ENCODE results near the gene SLC15A1.

SLC15A1 gene

GRCh38 chr13:98706446-98707110 lies 45.9 kb downstream of the SLC15A1 start:
- DNase-seq (ENCODE audit: low read depth): peak; percentile 33

DNA sequence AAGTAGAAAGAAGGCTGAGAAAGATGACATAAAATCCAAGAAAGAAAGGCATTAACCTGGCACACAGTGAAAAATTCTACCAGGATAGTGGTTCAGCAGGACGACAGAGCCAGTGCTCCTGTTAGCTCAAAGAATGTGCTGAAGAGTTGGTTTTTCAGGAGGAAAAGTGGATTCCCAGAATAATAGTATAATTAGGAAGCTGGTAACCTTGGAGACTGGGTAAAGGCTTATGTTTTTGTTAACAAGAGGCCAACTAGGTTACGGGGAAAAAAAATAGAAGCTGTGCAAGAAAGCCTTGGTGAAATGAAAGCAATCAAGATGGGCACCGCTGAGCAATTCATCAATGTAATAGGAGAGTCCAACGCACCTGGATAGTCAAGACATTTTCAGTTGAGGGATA lies 54.7 kb downstream of the SLC15A1 start:
- DNase-seq (ENCODE audit: low read depth): no peak

- DNase-seq (ENCODE audit: low read depth): no peak
Observed at GRCh38 chr13:98693756-98694155, 58.7 kb downstream of the SLC15A1 start.

DNA sequence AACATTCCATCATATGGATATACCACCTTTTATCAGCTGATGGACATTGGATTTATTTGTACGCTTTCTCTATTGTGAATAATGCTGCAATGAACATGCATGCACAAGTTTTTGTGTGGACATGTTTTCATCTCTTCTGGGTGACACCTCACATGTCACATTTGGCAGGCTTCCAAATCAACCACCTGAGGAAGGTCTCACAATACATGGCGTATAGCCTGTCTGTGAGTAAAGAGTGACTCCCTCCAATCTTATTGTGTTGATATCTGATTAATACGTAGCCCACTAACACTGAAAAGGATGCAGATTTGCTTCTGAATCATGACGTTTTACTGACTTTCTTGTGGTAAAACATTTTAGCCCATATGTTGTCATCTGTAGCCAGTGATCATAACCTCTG lies 61.1 kb downstream of the SLC15A1 start:
- DNase-seq (ENCODE audit: low read depth): no peak

DNA sequence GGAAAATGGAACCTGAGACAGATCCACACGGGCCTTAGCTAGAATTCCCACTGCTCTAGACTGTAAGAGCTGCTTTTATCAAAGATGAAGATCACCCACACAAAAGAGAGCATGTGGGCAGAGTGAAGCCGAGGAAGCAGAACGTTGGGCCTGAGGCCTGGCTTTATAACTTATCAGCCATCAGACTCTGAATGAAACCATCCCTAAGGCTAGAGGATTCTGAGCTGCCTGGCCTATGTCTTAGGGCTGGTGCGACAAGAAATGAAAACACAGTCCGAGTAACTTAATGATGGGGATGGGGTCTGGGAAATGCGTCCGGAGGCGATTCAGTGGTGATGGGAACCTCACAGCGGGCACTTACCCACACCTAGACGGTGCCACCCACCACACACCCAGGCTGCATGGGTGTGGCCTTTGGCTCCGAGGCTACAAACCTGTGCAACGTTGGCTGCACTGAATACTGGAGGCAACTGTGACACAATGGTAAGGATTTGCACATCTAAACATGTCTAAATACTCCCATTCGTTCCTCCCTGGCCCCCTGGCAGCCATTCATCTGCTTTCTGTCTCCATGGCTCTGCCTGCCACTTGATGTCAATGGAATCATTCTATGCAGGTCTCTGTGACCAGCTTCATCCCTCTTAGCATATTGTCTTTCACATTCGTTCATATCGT lies 62.0 kb downstream of the SLC15A1 start:
- no peak for DNase-seq (ENCODE audit: low read depth)

- DNase-seq (ENCODE audit: low read depth): no peak
Observed at GRCh38 chr13:98689347-98689968, 63.0 kb downstream of the SLC15A1 start.

GRCh38 chr13:98688373-98688772 lies 64.1 kb downstream of the SLC15A1 start:
- no peak for DNase-seq (ENCODE audit: low read depth)

GRCh38 chr13:98687319-98687718 lies 65.2 kb downstream of the SLC15A1 start:
- DNase-seq (ENCODE audit: low read depth): no peak

- no peak for DNase-seq (ENCODE audit: low read depth)
Observed at GRCh38 chr13:98686270-98686669, 66.2 kb downstream of the SLC15A1 start.

- no peak for DNase-seq (ENCODE audit: low read depth)
Observed at GRCh38 chr13:98685146-98685545, 67.3 kb downstream of the SLC15A1 start.

- no peak for DNase-seq (ENCODE audit: low read depth)
Observed at GRCh38 chr13:98681049-98681448, 71.4 kb downstream of the SLC15A1 start.

DNA sequence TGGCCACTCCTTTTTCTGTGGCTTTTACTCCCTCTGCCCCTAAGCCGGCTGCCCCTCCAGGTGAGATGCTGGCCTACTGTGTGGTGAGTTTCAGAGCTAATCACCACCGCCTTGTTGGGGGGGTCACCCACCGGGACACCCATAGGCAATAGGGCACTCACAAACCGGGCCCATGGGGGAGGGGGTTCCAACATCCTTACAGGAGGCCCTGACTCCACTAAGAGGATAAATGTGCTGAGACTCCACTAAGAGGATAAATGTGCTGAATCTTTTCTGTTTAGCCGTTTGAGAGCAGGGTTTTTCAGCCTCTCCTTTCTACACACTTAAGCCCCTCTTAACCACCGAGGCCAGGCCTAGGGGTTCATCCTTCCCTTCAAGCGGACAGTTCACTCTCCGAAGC lies 73.7 kb downstream of the SLC15A1 start:
- DNase-seq (ENCODE audit: low read depth): no peak

- peak; percentile 63 for DNase-seq (ENCODE audit: low read depth)
Observed at GRCh38 chr13:98677398-98677797, 75.1 kb downstream of the SLC15A1 start.

- no peak for DNase-seq (ENCODE audit: low read depth)
Observed at GRCh38 chr13:98676239-98676638, 76.2 kb downstream of the SLC15A1 start.

GRCh38 chr13:98675837-98676236 lies 76.6 kb downstream of the SLC15A1 start:
- no peak for DNase-seq (ENCODE audit: low read depth)

GRCh38 chr13:98675066-98675465 lies 77.4 kb downstream of the SLC15A1 start:
- DNase-seq (ENCODE audit: low read depth): no peak

GRCh38 chr13:98672947-98673613 lies 79.4 kb downstream of the SLC15A1 start:
- DNase-seq (ENCODE audit: low read depth): peak; percentile 70

- no peak for DNase-seq (ENCODE audit: low read depth)
Observed at GRCh38 chr13:98668155-98668554, 84.3 kb downstream of the SLC15A1 start.

DNA sequence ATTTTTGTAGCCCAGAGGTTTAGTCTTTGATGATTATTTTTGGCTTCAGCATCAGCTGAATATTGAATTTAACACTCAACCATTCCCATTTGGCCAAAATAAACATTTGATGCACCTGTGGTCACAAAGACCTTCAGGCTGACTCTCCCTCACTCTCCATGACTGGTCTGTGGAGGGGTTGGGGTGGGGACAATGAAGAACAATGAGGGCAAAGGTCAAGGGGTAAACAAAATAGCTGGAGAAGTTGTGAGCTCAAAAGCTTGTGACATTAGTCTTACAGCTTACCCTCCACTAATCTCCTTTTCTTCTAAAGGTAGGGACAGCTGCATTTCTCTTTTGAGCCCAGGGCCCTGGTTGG lies 86.9 kb downstream of the SLC15A1 start:
- no peak for DNase-seq (ENCODE audit: low read depth)

DNA sequence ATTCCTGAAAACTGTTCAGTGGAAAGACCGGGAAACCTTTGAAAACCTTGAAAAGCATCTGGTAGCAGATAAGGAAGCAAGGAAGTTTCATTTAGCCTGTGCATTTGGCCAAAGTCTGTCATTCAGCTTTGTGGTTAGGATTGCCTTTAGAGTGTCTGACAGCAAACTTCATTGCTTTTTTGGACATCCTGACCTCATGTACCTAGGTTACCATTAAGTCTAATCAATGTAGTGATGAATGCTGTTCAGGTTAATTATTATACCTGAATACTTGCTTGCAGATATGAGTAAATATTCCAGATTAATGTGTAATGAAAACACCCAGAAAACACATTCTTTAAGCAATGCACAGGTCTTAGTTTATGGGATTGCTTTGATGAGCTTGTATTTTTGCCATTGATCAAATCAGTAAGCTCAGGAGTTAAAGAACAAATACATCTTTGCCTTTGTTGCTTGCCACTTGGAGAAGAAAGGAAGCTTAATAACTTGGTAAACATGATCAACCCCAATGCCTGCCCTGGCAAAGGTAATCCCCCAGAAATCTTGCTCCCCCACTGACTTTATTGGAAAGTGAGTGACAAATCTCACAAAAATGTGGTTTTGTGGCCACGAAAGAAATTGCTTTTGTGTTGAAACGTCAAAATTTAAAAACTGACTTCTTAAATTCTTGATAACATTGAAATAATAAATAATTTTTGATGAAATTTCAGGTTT lies 87.4 kb downstream of the SLC15A1 start:
- peak; percentile 42 for DNase-seq (ENCODE audit: low read depth)

DNA sequence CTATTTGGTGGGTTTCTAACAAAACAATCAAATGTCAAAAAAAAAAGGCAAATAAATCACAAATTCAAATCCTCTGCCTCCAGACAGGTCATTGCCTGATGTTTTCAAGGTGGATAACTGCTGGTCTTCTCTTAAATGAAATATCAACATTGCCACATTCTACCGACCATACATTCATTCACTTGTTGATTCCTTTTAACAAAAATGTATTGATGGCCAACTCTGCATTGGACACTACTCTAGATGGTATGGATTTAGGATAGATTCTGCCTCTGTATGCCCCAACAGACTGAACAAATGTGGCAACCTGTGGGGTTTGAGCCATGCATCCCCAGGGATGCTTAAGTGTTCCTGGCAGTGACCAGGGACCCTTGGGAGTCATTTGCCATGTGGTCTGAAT lies 88.0 kb downstream of the SLC15A1 start:
- DNase-seq (ENCODE audit: low read depth): no peak

GRCh38 chr13:98664047-98664446 lies 88.4 kb downstream of the SLC15A1 start:
- DNase-seq (ENCODE audit: low read depth): peak; percentile 72
